ENCODE data around the gene NTM.

DNA sequence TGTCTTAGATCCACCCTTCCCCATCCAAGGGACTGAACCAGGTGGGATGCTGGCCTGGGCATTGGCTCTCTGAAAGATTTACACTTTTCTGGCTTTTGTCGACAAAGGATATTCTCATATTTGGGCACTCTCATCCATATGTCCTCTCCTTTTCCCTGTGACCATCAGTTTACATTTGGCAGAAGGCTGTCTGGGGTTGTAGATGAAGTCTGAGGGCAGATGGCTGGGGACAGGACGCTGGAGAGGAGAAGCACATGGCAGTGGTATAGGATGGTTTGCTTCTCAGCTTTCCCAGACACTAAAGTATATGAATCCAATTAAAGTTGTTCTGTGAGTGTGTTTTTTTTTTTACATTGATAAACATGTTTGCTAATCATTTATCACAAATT lies 757.5 kb downstream of the NTM start:
- TF ChIP-seq, protein P1, sequence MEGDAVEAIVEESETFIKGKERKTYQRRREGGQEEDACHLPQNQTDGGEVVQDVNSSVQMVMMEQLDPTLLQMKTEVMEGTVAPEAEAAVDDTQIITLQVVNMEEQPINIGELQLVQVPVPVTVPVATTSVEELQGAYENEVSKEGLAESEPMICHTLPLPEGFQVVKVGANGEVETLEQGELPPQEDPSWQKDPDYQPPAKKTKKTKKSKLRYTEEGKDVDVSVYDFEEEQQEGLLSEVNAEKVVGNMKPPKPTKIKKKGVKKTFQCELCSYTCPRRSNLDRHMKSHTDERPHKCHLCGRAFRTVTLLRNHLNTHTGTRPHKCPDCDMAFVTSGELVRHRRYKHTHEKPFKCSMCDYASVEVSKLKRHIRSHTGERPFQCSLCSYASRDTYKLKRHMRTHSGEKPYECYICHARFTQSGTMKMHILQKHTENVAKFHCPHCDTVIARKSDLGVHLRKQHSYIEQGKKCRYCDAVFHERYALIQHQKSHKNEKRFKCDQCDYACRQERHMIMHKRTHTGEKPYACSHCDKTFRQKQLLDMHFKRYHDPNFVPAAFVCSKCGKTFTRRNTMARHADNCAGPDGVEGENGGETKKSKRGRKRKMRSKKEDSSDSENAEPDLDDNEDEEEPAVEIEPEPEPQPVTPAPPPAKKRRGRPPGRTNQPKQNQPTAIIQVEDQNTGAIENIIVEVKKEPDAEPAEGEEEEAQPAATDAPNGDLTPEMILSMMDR (conservative IDR thresholded peaks at IDR 0.05; ENCODE audit: low read depth, low read length), result no peak
- no peak for TF ChIP-seq EZH2 (IDR thresholded peaks at IDR 0.05; ENCODE audit: borderline replicate concordance, low read depth, low read length, poor library complexity, severe bottlenecking)
